ENCODE results near the gene PKDCC.

PKDCC gene

DNA sequence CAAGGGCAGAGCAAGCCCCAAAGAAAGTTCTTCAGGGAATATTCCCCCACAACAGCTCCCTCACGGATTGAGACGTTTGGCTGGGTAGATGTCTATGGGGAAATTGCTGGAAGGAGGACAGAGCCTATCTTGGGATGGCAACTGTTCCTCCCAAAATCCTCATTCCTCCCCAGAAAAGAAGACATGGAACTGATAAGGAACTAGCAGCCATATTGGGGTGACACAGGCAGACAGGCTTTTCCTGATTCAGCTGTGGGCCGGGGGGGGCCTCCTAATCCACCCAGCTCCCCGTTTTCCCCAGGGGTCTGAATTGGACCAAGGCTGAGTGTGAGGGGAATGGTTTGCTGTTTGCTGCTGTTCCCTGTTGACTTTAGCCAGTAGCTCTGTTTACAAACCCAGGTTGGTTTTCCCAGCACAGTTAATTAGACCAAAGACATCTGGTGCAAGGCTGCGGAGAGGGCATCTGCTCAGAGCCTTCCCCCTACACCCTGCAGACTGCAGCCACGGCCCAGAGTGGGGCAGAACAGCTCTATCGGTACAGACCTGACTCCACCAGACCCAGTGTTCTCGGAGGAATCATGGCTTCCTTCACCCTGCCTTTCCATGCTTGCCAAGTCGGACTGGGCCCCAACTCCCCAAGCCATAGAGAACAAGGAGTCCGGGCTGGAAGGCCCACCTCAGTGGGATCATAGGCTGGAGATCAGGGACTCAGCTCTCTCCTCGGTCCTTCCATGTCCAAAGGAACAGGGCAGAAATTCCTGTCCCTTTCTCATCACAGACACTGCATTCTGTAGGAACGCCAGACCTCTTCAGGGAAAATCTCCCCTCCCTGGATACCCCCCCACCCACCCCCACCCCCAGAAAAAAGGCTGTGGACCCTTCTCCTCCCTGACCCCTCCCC lies 1.7 kb upstream of the PKDCC start:
- Histone ChIP-seq H3K27me3 (ENCODE audit: insufficient read depth, poor library complexity, severe bottlenecking) (peaks cover 26% of the 10 kb centered on the region), H3K4me1 (ENCODE audit: insufficient read depth, poor library complexity, severe bottlenecking) (no peaks in the 10 kb centered on the region), H3K9me3 (ENCODE audit: severe bottlenecking) (no peaks in the 10 kb centered on the region), H3K4me3 (ENCODE audit: severe bottlenecking) (no peak overlapping the region), H3K36me3 (ENCODE audit: low read depth) (no peaks in the 10 kb centered on the region), H3K27ac (ENCODE audit: poor library complexity, severe bottlenecking) (no peak overlapping the region)
- DNase-seq (ENCODE audit: low spot score) (no peak), ATAC-seq (ENCODE audit: low read depth) (no peak)
- TF ChIP-seq, protein P1, sequence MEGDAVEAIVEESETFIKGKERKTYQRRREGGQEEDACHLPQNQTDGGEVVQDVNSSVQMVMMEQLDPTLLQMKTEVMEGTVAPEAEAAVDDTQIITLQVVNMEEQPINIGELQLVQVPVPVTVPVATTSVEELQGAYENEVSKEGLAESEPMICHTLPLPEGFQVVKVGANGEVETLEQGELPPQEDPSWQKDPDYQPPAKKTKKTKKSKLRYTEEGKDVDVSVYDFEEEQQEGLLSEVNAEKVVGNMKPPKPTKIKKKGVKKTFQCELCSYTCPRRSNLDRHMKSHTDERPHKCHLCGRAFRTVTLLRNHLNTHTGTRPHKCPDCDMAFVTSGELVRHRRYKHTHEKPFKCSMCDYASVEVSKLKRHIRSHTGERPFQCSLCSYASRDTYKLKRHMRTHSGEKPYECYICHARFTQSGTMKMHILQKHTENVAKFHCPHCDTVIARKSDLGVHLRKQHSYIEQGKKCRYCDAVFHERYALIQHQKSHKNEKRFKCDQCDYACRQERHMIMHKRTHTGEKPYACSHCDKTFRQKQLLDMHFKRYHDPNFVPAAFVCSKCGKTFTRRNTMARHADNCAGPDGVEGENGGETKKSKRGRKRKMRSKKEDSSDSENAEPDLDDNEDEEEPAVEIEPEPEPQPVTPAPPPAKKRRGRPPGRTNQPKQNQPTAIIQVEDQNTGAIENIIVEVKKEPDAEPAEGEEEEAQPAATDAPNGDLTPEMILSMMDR (IDR thresholded peaks at IDR 0.05; ENCODE audit: poor library complexity, severe bottlenecking) = no peak

DNA sequence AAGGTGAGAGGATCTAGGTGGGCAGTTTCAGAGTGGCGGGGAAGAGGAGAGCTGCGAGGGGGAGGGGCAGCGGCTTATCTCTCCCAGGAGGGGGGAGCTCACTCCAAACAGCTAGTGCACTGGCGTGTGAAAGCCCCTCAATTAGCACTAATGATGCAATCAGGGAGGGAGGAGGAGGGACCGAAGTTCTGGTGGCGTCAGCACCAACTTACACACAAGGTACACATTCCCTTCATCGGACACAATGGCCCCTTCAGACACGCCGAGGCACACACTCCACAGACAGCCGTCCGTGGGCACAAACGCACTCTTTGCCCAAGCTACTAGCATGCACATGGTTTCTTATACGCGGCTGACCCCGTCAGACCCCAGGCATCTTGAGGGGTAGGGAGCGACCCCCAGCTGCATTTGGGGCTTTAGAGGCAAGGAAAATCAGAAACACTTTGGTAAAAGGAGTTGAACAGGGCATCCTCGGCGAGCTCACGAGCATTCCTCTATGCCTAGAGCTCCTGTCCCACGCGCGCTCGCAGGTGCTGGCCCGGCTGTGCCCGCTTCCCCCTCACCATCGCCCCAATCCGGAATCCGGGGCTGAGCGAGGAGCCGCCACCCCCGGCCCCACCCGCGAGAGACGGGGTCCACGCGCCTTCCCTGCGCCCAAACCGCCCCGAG lies 868 bp upstream of the PKDCC start:
- H3K4me3 ChIP-seq (ENCODE audit: severe bottlenecking) = no peak overlapping the region
- H3K27me3 ChIP-seq (ENCODE audit: insufficient read depth, poor library complexity, severe bottlenecking) = peaks cover 26% of the 10 kb centered on the region
- DNase-seq (ENCODE audit: low spot score) (no peak), ATAC-seq (ENCODE audit: low read depth) (no peak)
- TF ChIP-seq, protein P1 (IDR thresholded peaks at IDR 0.05; ENCODE audit: poor library complexity, severe bottlenecking) = no peak
- H3K9me3 ChIP-seq (ENCODE audit: severe bottlenecking) = no peaks in the 10 kb centered on the region
- no peak overlapping the region for H3K27ac ChIP-seq (ENCODE audit: poor library complexity, severe bottlenecking)
- no peaks in the 10 kb centered on the region for H3K36me3 ChIP-seq (ENCODE audit: low read depth)
- no peaks in the 10 kb centered on the region for H3K4me1 ChIP-seq (ENCODE audit: insufficient read depth, poor library complexity, severe bottlenecking)

DNA sequence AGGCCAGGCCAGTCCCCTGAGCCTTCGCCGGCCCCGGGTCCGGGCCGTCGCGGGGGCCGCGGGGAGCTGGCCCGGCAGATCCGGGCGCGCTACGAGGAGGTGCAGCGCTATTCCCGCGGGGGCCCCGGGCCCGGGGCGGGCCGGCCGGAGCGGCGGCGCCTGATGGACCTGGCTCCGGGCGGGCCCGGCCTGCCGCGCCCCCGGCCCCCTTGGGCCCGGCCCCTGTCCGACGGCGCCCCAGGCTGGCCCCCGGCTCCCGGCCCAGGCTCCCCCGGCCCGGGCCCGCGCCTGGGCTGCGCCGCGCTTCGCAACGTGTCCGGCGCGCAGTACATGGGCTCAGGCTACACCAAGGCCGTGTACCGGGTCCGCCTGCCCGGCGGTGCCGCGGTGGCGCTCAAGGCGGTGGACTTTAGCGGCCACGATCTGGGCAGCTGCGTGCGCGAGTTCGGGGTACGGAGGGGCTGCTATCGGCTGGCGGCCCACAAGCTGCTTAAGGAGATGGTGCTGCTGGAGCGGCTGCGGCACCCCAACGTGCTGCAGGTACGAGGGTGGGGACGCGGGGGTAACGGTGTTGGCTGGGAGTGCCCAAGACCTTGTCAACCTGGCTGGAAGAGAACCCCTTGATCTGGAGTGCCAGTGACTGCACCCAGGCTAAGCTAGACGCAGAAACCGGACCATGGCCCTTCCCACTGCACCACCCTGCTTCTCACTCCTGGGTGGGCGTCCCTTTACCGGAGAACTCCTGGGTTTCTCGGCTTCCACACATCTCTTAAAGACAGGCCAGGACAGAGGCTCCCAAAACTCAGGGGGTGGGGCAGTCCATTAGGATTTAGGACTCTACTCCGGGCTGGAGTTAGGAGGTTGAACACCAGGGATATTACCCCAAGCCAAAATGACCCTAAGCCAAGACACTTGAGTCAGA lies 739 bp downstream of the PKDCC start:
- H3K27me3 ChIP-seq (ENCODE audit: insufficient read depth, poor library complexity, severe bottlenecking) = peaks cover 26% of the 10 kb centered on the region
- H3K27ac ChIP-seq (ENCODE audit: poor library complexity, severe bottlenecking) = no peak overlapping the region
- no peaks in the 10 kb centered on the region for H3K9me3 ChIP-seq (ENCODE audit: severe bottlenecking)
- TF ChIP-seq, protein P1 (IDR thresholded peaks at IDR 0.05; ENCODE audit: poor library complexity, severe bottlenecking) = no peak
- no peaks in the 10 kb centered on the region for H3K4me1 ChIP-seq (ENCODE audit: insufficient read depth, poor library complexity, severe bottlenecking)
- peak overlapping the region; percentile 50 for H3K4me3 ChIP-seq (ENCODE audit: severe bottlenecking)
- no peaks in the 10 kb centered on the region for H3K36me3 ChIP-seq (ENCODE audit: low read depth)
- ATAC-seq (ENCODE audit: low read depth) (peak; percentile 37), DNase-seq (ENCODE audit: low spot score) (no peak)

DNA sequence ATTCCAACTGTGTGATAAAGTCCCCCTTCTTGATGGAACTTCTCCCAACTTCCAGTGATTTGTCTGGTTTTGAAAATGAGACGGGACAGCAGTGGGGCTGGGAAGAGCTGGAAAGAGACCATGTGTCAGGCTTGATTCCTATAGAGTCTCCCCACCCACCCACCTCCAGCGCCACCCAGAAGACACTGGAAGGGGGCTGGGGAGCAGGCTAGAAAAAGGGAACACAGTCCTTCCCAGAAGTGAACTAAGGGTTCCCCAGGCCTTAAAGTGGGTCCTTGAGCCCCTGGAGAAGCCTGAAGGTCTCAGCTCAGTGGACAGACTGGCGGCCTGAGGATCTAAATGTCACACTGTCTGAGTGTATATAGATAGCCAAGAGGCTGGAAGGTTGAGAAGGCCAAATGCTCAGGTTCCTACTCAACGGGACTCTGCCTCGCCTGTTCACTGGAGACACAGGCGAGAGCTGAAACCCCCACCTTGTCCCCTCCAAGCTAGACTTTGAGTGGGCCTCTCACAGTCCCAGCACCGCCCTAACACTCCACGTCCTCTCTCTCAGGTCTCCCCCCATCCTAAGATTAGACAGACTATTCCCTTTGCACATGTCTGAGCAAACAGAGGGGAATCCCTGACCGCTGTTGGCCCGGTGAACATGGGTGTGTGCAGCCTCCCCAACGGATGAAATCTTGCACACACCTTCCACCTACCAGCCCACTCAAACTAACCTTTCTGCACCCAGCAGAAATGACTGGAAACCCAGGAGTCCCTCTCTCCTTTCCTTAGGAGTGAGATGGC lies 1.6 kb downstream of the PKDCC start:
- TF ChIP-seq, protein P1 (IDR thresholded peaks at IDR 0.05; ENCODE audit: poor library complexity, severe bottlenecking) = no peak
- Histone ChIP-seq H3K27me3 (ENCODE audit: insufficient read depth, poor library complexity, severe bottlenecking) (peaks cover 26% of the 10 kb centered on the region), H3K4me1 (ENCODE audit: insufficient read depth, poor library complexity, severe bottlenecking) (no peaks in the 10 kb centered on the region), H3K4me3 (ENCODE audit: severe bottlenecking) (no peak overlapping the region), H3K27ac (ENCODE audit: poor library complexity, severe bottlenecking) (no peak overlapping the region), H3K9me3 (ENCODE audit: severe bottlenecking) (no peaks in the 10 kb centered on the region), H3K36me3 (ENCODE audit: low read depth) (no peaks in the 10 kb centered on the region)
- ATAC-seq (ENCODE audit: low read depth) = no peak
- no peak for DNase-seq (ENCODE audit: low spot score)

Data from RWPE2 (cell line).